NCI-H748 (cell line): ENCODE results near the gene TBX1.

Experiments
- DNase-seq: peaks from one replicate; lab custom pipeline; 2025; ENCODE audit not compliant: unreplicated experiment; lab: John Stamatoyannopoulos, UW

TBX1 gene

DNA sequence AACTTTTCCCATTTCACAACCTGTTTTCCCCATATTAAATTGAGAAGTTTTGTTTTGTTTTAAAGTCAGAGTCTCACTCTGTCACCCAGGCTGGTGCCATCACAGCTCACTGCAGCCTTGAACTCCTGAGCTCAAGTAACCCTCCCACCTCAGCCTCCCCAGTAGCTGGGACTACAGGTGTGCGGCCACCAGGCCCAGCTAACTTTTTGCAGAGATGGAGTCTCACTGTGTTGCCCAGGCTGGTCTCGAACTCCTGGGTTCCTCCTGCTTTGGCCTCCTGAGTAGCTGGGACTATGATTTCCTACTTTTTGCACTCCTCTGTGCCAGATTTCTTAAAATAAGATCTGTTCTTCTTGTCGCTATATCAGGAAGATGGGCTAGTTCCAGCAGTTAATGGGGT, 49.2 kb downstream of the TBX1 start:
- no peak for DNase-seq

DNA sequence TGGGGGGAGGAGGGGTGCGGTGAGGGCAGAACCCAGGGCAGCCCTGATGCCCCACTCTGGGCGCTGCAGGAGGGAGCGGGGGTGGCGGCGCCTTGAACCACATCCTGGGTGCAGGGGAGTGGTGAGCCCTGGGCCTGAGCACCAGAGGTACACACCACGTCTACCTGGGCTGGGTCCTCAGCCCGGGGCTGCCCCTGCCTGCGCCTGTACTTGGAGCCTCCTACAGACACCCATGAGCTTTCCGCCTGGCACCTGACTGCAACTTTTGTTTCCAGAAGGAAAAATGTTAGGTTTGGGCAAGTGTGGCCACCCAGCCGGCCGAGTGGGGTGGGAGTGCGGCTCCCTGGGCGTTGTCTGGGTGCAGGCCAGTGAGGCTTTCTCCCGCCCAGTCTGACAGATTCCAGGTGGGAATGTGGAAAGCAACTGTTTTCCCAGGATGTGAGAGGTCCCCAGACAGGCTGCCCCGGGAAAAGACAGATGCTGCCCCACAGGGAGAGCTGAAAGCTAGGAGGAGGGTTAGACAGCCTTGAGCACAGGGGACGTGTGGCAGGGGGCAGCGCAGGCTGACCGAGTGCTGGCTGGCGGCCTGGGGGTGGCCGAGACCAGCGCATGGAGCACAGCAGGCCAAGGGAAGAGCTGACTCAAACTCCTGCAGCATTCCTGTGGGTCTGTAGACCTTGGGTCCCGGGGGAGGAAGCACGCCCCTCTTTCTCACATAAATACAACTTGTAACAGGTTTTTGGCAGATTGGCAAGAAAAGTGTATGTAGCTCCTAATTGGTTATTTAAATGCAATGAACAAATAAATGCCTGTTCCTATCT, 50.0 kb downstream of the TBX1 start:
- no peak for DNase-seq

DNA sequence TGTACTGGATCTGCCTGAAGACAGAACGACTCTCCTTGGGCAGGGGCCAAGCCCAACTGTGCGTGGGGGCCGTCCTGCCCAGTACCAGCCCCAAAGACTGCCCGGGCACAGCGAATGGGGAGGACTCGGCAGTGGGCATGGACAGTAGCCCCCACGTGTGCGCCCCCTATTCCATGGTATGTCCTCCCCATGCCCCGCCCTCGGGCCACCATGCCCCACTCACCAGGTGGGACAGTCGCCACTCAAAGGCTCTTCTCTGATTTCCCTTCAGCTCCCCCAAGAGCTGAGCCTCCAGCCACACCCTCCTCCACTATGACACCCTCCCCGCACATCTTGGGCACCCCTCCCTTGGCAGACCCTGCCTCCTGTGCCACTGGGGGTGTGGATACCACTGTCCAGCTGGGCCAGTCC, 50.6 kb downstream of the TBX1 start:
- no peak for DNase-seq

DNA sequence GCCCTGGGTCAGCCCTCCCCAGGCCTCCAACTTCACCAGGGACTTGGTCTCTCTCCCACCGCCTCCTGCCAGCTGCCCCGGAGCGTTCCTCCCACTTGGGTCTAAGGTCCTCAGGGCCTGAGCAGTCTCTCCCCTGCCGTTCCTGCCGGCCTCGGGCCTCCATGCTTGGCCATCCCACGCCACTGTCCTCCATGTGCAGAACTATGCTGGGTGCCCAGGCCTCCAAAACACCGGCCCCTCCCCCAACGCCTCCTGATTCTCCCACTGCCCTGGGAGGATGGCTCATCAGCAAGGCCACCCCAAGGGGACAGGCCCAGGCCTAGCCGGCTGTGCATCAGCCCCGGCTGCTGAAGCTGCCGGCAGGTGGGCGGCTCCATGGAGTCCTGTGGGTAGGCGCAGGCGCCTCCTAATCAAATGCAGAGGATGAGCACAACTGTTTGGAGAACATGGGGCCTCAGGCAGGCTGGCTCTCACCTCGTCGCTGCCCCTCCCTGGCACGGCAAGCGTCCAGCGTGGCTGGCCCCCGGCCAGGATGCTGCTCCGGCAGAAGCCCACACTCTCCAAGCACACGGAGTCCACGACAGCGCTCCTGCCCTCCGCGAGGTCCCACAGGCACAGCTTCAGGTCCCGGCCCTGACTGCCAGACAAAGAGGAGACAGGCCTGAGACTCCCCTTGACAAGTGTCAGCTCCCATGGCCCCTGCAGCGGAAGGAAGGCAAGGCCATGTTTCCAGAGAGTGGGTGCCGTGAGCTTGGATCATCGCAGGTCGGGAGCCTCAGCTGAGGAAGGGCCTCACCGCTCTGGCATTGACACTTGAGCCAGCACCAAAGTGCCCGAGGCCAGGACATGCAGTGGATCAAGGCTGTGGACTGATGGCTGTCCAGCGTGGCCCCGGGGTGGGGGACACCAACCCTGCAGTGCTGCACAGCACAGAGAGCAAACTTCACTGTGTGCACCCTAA, 51.5 kb downstream of the TBX1 start:
- DNase-seq, result no peak

DNA sequence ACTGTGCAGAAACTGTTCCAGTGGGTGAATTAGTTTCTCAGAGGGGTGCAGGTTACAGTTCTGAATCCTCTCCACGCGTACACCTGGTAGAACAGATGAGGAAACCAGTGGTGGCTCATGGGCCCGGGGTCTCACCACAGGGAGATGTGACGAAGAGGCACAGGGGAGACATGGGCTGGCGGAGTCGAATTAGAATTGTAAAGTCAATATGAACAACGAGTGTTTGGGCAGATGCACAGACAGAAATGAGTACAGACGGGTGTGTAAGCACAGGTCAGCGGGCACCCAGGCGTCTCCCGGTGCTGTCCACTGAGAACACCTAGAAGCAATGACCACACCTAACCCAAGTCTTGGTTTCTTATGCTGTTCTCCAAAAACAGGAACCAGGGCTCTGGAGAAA, 52.3 kb downstream of the TBX1 start:
- no peak for DNase-seq

DNA sequence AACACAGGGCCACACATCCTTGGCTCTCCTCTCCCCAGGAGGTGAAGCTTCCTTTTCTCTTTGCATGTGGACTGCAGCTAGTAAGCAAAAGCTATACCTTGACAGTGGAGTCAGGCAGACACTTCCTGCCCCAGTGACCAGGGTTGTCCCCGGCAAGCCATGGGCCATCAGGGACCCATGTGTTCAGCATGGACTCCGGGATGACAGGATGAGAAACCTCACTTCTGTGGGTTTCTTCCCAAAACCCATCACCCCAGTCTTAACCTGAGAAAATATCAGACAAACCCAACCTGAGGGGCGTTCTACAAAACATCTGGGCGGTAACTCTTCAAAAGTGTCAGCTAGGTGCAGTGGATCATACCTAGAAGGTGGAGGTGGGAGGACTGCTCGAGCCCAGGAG, 53.9 kb downstream of the TBX1 start:
- no peak for DNase-seq

DNA sequence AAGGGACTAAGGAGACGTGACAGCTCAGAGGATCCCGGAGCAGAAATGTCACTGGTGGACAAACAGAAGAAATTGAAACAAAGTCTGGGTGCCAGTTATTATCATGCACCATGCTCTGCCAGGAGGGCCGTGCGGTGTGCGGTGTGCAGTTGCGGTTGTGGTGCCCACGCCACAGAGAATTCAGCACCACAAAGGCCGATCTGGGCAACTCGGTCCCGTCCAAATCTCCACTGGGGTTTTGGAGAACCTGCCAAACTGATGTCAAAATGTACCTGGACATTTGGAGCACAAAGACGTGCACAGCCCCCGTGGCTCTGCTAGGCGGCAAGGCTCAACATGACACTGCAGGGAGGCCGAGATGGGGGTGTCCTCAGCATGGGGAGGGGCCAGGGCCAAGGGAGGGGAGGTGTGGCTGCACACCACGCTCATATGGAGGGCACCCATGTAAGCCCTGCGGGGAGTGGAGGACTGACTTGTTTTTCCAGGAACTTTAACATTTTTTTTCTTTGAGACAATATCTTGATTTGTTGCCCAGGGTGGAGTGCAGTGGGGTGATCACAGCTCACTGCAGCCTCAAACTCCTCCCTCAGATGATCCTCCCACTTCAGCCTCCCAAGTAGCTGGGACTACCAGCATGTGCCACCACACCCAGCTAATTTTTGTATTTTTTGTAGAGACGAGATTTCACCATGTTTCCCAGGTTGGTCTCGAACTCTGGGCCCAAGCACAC, 54.7 kb downstream of the TBX1 start:
- no peak for DNase-seq

DNA sequence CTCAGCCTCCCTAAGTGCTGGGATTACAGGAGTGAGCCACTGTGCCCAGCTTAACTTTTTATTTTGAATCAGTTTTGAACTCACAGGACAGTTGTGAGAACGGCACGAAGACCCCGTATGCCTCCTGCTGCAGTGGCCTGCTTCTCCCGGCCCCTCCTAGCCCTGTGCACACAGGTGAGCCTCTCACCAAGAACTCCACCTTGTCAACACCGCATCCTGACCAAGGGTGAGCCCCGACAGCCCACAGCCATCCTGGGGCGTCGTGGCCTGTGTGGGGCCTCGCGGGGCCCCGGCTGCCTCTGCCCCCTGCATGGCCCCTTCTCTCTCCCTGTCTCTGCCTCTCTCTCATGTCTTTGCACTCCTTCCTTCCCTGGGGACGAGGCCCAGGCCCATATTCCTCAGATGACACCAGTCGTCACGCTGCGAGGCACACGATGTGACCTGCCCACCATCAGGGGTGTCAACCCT, 55.3 kb downstream of the TBX1 start:
- DNase-seq, result no peak

DNA sequence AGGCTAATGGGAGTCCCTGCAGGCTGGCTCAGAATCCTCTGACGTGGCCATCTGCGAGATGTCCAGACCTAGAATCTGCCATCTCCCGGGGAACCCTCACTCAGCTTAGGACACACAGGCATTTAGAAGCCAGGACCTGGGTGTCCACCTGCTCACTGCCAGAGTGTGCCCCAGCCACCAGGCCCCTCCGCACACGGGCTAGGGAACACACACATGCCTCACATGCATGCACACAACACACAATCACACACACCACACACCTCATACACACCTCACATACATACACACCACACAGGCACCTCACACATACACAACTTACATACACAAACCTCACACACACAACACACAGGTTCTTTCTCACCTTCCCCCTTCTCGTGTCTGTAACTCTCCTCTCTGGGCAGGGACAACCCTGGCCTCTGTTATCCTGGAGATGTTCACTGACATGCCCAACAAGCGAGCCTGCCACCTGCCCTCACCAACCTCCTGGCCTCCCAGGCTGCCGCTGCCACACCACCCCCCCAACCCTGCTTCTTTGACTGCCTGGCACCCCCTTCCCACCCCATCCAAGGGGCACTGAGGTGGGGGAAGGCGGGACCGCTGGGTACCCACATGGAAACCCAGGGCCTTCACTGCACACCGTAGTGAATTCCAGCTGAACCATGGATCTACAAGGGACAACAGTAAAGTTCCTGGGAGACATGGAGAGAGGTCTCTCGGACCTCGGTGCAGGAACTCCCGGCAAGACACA, 56.0 kb downstream of the TBX1 start:
- DNase-seq, result no peak
